ENCODE data around the gene PATJ. TPM values are rescaled to one million over a fixed set of nuclear protein-coding genes. Genes with fewer than 3 reads are reported as not detected.

Gene PATJ
- total RNA-seq, 4 donors from 2014 or later = 24.3 to 36.3 (median 28.8) TPM

DNA sequence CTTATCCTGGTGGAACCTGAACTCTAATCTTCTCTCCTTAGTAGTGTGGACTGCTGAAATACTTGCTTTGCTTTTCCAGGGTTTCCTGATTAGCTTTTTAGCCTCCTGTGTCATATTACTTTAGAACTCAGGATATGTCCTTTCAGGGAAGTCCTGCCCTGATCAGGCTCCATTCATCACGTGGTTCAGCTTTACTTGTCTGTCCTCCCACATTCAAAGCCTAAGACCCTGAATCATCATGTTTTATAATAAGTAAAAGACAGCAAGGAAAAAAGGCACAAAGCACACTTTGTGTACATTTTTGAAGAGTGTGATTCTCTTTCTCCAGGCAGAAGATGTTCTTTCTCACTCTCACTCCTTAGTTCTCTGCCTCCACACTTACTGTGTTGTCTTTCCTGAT lies 70.6 kb downstream of the PATJ start:
- H3K4me1 ChIP-seq = no peaks in the 10 kb centered on the region
- no peaks in the 10 kb centered on the region for H3K27me3 ChIP-seq
- WGBS, 2 donors = 39 to 44% methylated on average over 1 of the region's 1 CpG
- no peak for DNase-seq (ENCODE audit: low spot score in 2 of 2)
- no peaks in the 10 kb centered on the region for H3K9me3 ChIP-seq
- no peaks in the 10 kb centered on the region for H3K36me3 ChIP-seq
- no peak overlapping the region for H3K27ac ChIP-seq
- no peak overlapping the region for H3K4me3 ChIP-seq
- no peak for TF ChIP-seq POLR2A (IDR thresholded peaks at IDR 0.05)
- no peak for TF ChIP-seq EP300 (IDR thresholded peaks at IDR 0.05)
- TF ChIP-seq, protein P1, sequence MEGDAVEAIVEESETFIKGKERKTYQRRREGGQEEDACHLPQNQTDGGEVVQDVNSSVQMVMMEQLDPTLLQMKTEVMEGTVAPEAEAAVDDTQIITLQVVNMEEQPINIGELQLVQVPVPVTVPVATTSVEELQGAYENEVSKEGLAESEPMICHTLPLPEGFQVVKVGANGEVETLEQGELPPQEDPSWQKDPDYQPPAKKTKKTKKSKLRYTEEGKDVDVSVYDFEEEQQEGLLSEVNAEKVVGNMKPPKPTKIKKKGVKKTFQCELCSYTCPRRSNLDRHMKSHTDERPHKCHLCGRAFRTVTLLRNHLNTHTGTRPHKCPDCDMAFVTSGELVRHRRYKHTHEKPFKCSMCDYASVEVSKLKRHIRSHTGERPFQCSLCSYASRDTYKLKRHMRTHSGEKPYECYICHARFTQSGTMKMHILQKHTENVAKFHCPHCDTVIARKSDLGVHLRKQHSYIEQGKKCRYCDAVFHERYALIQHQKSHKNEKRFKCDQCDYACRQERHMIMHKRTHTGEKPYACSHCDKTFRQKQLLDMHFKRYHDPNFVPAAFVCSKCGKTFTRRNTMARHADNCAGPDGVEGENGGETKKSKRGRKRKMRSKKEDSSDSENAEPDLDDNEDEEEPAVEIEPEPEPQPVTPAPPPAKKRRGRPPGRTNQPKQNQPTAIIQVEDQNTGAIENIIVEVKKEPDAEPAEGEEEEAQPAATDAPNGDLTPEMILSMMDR (IDR thresholded peaks at IDR 0.05) = no peak

DNA sequence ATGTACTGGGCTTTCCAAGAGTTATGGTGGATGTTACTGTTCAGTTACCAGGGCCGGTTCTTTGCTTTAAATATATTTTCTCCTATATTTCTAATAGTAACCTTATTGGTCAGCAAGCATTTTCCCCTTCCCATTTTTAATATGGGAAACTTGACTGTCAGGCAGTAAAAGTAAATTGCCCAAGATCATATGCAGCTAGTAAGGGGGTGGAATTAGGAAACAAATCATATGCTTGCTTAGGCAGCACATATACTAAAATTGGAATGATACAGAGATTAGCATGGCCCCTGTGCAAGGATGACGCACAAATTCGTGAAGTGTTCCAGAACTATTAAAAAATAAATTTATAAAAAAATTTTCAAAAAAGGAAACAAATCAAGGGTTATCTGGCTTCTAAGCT lies 73.9 kb downstream of the PATJ start:
- Histone ChIP-seq H3K36me3 (peaks cover 0 to 17% (median 0%) of the 10 kb centered on the region in 3 donors), H3K4me3 (no peak overlapping the region), H3K4me1 (no peaks in the 10 kb centered on the region), H3K27me3 (no peaks in the 10 kb centered on the region), H3K27ac (no peak overlapping the region), H3K9me3 (no peaks in the 10 kb centered on the region)
- no peak for TF ChIP-seq POLR2A (IDR thresholded peaks at IDR 0.05)
- no peak for TF ChIP-seq EP300 (IDR thresholded peaks at IDR 0.05)
- TF ChIP-seq, protein P1 (IDR thresholded peaks at IDR 0.05) = no peak
- 90 to 95% methylated on average over 3 of the region's 3 CpGs for WGBS, 2 donors
- no peak for DNase-seq (ENCODE audit: low spot score in 2 of 2)

DNA sequence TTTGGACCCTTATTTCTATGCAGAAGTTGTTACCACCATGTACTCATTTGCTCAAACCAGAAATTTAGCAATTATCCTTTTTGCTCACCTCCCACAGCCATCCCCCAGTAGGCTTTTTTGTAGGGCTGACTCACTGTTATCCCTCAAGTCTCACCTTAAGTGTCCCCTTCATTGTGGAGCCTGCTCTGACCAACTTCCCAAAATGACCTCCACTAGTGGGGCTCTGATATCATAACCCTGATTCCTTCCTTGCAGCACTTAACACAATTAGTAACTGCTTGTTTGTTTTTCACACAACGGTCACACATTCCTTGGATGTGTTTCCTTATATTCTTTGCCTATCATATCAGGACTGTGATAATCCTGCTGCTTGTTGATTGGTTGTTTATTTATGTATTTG lies 76.7 kb downstream of the PATJ start:
- Histone ChIP-seq H3K27ac (no peak overlapping the region), H3K36me3 (peaks cover 0 to 40% (median 0%) of the 10 kb centered on the region in 3 donors)
- WGBS, 2 donors = 77% methylated on average over 1 of the region's 1 CpG

DNA sequence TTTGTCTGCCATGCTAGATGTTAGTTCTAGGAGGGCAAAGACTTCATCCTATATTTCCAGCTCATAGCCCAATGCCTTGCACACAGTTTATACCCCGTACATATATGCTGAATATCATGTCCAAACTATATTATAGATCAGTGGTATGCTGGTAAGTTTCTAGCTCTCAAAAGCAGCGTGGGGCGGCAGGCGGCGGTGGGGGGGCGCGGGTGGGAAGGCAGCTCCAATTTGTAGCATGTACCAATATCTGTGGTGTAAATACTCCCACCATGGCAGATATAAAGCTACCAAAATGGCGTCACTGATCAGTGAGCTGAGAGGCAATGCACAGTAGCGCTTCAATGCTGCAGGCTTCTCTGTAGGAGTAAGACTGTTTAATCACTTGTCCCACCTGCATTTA lies 77.1 kb downstream of the PATJ start:
- H3K27ac ChIP-seq = no peak overlapping the region
- H3K9me3 ChIP-seq = no peaks in the 10 kb centered on the region
- peaks cover 0 to 41% (median 0%) of the 10 kb centered on the region in 3 donors for H3K36me3 ChIP-seq
- H3K4me1 ChIP-seq = no peaks in the 10 kb centered on the region
- DNase-seq (ENCODE audit: low spot score in 2 of 2) = no peak
- TF ChIP-seq, protein P1 (IDR thresholded peaks at IDR 0.05) = no peak
- TF ChIP-seq POLR2A (IDR thresholded peaks at IDR 0.05) (no peak), EP300 (IDR thresholded peaks at IDR 0.05) (no peak)
- no peak overlapping the region for H3K4me3 ChIP-seq
- WGBS, 2 donors = 97 to 100% methylated on average over 9 of the region's 9 CpGs
- no peaks in the 10 kb centered on the region for H3K27me3 ChIP-seq

More for the DNA sequence above, 76.7 kb downstream of the PATJ start:
- no peaks in the 10 kb centered on the region for H3K4me1 ChIP-seq
- no peak for TF ChIP-seq EP300 (IDR thresholded peaks at IDR 0.05)
- TF ChIP-seq, protein P1 (IDR thresholded peaks at IDR 0.05) = no peak
- TF ChIP-seq POLR2A (IDR thresholded peaks at IDR 0.05) = no peak
- H3K4me3 ChIP-seq = no peak overlapping the region
- DNase-seq (ENCODE audit: low spot score in 2 of 2) = no peak
- H3K27me3 ChIP-seq = no peaks in the 10 kb centered on the region
- H3K9me3 ChIP-seq = no peaks in the 10 kb centered on the region

DNA sequence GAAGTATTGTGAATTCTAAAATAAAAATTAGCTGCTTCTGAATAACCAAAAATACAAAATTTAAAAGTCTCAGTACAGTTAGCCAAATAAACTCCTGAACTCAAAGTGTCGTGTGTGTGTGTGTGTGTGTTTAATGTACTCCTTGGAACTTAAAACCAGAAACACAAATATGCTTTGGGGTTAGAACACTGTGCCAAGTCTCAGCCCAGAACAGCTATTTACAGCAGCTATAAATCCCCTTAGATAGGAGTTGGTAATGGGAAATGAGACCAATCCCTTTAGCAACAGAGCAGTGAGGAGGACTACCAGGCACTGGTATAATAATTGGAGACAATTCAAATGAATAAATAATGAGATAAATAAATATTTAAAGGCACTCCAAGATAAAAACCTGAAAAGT lies 83.1 kb downstream of the PATJ start:
- H3K4me1 ChIP-seq = no peaks in the 10 kb centered on the region
- no peak overlapping the region for H3K4me3 ChIP-seq
- 49 to 63% methylated on average over 1 of the region's 1 CpG for WGBS, 2 donors
- no peaks in the 10 kb centered on the region for H3K9me3 ChIP-seq
- TF ChIP-seq POLR2A (IDR thresholded peaks at IDR 0.05) (no peak), EP300 (IDR thresholded peaks at IDR 0.05) (no peak)
- TF ChIP-seq, protein P1 (IDR thresholded peaks at IDR 0.05) = no peak
- no peak overlapping the region for H3K27ac ChIP-seq
- H3K36me3 ChIP-seq = peaks cover 0 to 58% (median 0%) of the 10 kb centered on the region in 3 donors
- DNase-seq (ENCODE audit: low spot score in 2 of 2) = no peak
- no peaks in the 10 kb centered on the region for H3K27me3 ChIP-seq

All from tibial nerve (tissue), 4 donors.